Measurements from ENCODE around the gene SLC41A1. TPM values are rescaled to one million over a fixed set of nuclear protein-coding genes. Genes with fewer than 3 reads are reported as not detected.

The SLC41A1 gene
- total and polyA plus RNA-seq, 7 donors: 19.8 to 87.7 (median 54.1) TPM

DNA sequence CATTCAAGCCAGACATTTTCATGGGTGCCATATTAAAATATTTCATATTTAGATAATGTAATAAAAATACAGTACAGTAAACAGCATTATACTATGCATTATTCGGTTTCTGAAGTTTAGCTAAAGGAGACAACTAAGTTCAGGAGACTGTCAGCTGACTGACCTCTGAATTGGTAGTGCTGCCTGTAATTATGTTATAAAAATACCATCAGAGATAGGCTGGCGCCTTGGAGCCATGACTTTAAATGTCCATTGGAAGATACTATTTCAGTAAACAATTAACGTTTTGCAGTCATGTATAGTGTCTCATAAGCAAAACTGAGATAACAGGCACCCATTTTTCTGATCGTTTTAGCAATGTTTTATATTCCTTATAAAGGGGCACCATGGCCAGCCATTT lies 26.4 kb downstream of the SLC41A1 start:
- Histone ChIP-seq H3K27me3 (ENCODE audit: insufficient read depth in 3 of 3, low read length in 2 of 3) (no peaks in the 10 kb centered on the region), H3K9me3 (no peaks in the 10 kb centered on the region), H3K4me3 (no peak overlapping the region), H3K36me3 (ENCODE audit: insufficient read depth in 1 of 2, low read depth in 1 of 2) (peaks cover 0 to 23% of the 10 kb centered on the region in 2 donors), H3K27ac (no peak overlapping the region), H3K4me1 (peaks cover 20% of the 10 kb centered on the region)
- 59 to 67% (median 61%) methylated on average over 4 of the region's 4 CpGs for WGBS, 3 donors
- no peak for DNase-seq
- intact Hi-C loops (cut with DNase I): no loop called here
- no peak for ATAC-seq
- TF ChIP-seq, protein P1, sequence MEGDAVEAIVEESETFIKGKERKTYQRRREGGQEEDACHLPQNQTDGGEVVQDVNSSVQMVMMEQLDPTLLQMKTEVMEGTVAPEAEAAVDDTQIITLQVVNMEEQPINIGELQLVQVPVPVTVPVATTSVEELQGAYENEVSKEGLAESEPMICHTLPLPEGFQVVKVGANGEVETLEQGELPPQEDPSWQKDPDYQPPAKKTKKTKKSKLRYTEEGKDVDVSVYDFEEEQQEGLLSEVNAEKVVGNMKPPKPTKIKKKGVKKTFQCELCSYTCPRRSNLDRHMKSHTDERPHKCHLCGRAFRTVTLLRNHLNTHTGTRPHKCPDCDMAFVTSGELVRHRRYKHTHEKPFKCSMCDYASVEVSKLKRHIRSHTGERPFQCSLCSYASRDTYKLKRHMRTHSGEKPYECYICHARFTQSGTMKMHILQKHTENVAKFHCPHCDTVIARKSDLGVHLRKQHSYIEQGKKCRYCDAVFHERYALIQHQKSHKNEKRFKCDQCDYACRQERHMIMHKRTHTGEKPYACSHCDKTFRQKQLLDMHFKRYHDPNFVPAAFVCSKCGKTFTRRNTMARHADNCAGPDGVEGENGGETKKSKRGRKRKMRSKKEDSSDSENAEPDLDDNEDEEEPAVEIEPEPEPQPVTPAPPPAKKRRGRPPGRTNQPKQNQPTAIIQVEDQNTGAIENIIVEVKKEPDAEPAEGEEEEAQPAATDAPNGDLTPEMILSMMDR (IDR thresholded peaks at IDR 0.05): no peak

GRCh38 chr1:205785446-205785845 lies 27.6 kb downstream of the SLC41A1 start:
- 91 to 93% (median 92%) methylated on average over 9 of the region's 9 CpGs for WGBS, 3 donors
- Histone ChIP-seq H3K27me3 (ENCODE audit: insufficient read depth in 3 of 3, low read length in 2 of 3) (no peaks in the 10 kb centered on the region), H3K4me1 (peaks cover 16% of the 10 kb centered on the region), H3K9me3 (no peaks in the 10 kb centered on the region), H3K4me3 (no peak overlapping the region), H3K27ac (peak overlapping the region; percentile 33), H3K36me3 (ENCODE audit: insufficient read depth in 1 of 2, low read depth in 1 of 2) (peaks cover 0 to 12% of the 10 kb centered on the region in 2 donors)
- intact Hi-C loops (cut with DNase I): no loop called here
- DNase-seq (no peak), ATAC-seq (no peak)
- TF ChIP-seq, protein P1 (IDR thresholded peaks at IDR 0.05): no peak

DNA sequence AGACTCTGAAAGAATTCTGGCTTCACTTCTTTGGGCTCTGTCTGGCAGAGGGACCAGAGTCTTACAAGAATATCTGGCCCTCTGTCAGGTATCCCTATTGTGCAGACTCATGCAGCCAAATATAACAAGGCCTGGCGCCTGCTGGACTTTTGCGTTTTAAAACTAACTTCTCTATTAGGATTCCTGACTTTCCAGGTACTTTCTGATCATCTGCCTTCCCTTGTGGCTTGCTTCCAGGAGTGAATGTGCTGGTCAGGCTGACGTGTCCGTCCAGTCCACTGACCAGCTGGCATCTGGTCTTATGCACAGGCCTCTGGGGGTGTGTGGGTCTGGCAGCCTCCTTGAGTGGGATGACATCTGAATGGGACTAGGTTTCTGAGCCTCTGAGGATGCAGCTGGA lies 29.1 kb downstream of the SLC41A1 start:
- Histone ChIP-seq H3K9me3 (no peaks in the 10 kb centered on the region), H3K27ac (peak overlapping the region; percentile 62), H3K4me1 (peaks cover 15% of the 10 kb centered on the region), H3K27me3 (ENCODE audit: insufficient read depth in 3 of 3, low read length in 2 of 3) (no peaks in the 10 kb centered on the region), H3K36me3 (ENCODE audit: insufficient read depth in 1 of 2, low read depth in 1 of 2) (no peaks in the 10 kb centered on the region), H3K4me3 (no peak overlapping the region)
- DNase-seq: peak; percentile 65 to 80
- peak; percentile 83 to 90 (median 88) for ATAC-seq
- TF ChIP-seq, protein P1 (IDR thresholded peaks at IDR 0.05): no peak
- WGBS, 3 donors: 28 to 40% (median 30%) methylated on average over 4 of the region's 4 CpGs
- intact Hi-C loops (cut with DNase I): no loop called here

DNA sequence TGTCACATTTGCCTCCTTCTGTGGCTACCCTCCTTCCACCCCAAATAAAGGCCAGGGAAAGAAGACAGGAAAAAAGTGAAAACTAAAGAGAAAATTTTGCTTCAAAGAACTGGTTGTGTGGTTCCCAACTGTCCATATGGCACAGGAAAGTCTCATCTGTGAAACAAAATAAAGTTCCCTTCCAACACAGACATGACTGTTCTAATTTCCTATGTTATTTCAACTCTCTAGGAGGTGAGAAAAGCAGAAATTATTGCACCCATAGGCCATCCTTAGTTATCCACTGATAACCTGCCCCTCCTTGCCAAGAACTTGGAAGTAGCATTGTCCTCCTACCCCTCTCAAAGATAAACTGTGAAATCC lies 29.6 kb downstream of the SLC41A1 start:
- Histone ChIP-seq H3K27me3 (ENCODE audit: insufficient read depth in 3 of 3, low read length in 2 of 3) (no peaks in the 10 kb centered on the region), H3K36me3 (ENCODE audit: insufficient read depth in 1 of 2, low read depth in 1 of 2) (no peaks in the 10 kb centered on the region), H3K4me3 (no peak overlapping the region), H3K9me3 (no peaks in the 10 kb centered on the region), H3K27ac (peak overlapping the region; percentile 62), H3K4me1 (peaks cover 15% of the 10 kb centered on the region)
- intact Hi-C loops (cut with DNase I): no loop called here
- DNase-seq (no peak), ATAC-seq (peak; percentile 6 to 28 (median 16))
- TF ChIP-seq, protein P1 (IDR thresholded peaks at IDR 0.05): no peak
